GM10248 (cell line): ENCODE data around the gene BMPR1A.

Source experiments
- CTCF ChIA-PET: fragments of 300-600 bp; sonication (Branson Sonifier 250); formaldehyde crosslinking; extraction: SDS; loops from one replicate; lab custom pipeline; 2021; ENCODE audit warnings: antibody characterized with exemption; lab: Yijun Ruan, JAX
- POLR2A ChIA-PET: fragments of 350-650 bp; sonication (Branson Sonifier 250); formaldehyde crosslinking; extraction: SDS; loops from one replicate; lab custom pipeline; 2020; ENCODE audit warnings: antibody characterized with exemption; lab: Yijun Ruan, JAX
- DNase-seq: peaks from one replicate; pipeline ENCODE4 v3.0.0; 2012; ENCODE audit errors: extremely low spot score
- TF ChIP-seq, protein P1 (sequence below): IDR thresholded peaks from 2 replicates; pipeline ENCODE4 v1.5.1; 2012; ENCODE audit warnings: mild to moderate bottlenecking, low read depth; ENCODE audit errors: extremely low read depth, missing control alignments, control extremely low read depth

Gene BMPR1A

DNA sequence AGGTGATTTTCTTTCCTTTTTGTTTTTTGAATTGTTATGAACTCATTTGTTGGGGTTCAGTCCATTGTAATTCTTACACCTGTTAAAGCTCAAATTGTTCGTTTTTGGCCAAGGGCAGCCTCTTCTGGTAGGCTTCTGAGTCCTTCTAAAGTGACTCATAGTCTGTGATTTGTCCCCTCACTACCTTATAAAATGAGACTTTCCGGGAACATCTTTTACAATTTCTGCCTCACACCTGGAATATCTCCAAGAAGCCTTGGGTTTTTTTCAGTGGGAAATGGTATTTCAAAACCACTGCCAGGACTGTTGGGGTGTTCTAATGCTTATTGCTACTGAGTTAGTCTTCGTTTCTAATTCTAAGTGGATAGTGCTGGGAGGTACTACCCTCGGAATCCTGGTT is 56.7 kb downstream of the BMPR1A start:
- ChIA-PET POLR2A (no interaction called here), CTCF (no interaction called here)
- DNase-seq, result no peak
- TF ChIP-seq, protein P1, sequence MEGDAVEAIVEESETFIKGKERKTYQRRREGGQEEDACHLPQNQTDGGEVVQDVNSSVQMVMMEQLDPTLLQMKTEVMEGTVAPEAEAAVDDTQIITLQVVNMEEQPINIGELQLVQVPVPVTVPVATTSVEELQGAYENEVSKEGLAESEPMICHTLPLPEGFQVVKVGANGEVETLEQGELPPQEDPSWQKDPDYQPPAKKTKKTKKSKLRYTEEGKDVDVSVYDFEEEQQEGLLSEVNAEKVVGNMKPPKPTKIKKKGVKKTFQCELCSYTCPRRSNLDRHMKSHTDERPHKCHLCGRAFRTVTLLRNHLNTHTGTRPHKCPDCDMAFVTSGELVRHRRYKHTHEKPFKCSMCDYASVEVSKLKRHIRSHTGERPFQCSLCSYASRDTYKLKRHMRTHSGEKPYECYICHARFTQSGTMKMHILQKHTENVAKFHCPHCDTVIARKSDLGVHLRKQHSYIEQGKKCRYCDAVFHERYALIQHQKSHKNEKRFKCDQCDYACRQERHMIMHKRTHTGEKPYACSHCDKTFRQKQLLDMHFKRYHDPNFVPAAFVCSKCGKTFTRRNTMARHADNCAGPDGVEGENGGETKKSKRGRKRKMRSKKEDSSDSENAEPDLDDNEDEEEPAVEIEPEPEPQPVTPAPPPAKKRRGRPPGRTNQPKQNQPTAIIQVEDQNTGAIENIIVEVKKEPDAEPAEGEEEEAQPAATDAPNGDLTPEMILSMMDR, result no peak

DNA sequence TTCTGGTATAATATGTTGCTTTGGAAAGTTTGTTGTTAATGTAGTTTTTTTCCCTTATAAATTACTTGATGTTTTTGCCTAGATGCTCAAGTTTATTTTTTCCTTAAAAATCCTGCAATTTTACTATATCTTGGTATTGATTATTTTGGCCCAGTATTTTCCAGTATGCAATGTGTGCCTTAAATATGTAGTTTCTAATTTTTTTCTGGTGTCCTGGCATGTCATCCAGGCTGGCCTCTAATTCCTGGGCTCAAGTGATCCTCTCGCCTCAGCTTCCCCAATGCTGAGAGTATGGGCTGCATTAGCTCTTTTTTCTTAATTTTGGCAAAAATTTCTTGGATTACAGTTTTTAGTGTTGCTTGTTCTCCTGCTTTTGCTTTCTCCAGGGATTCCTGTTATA is 57.6 kb downstream of the BMPR1A start:
- CTCF ChIA-PET, result interaction anchor here (1.0 to 1.4 kb wide), 2 partner anchors 13 to 27 kb away, joined by 3 to 4 read pairs; no protein-coding TSS in a partner anchor
- POLR2A ChIA-PET, result no interaction called here
- TF ChIP-seq, protein P1, result no peak
- no peak for DNase-seq

DNA sequence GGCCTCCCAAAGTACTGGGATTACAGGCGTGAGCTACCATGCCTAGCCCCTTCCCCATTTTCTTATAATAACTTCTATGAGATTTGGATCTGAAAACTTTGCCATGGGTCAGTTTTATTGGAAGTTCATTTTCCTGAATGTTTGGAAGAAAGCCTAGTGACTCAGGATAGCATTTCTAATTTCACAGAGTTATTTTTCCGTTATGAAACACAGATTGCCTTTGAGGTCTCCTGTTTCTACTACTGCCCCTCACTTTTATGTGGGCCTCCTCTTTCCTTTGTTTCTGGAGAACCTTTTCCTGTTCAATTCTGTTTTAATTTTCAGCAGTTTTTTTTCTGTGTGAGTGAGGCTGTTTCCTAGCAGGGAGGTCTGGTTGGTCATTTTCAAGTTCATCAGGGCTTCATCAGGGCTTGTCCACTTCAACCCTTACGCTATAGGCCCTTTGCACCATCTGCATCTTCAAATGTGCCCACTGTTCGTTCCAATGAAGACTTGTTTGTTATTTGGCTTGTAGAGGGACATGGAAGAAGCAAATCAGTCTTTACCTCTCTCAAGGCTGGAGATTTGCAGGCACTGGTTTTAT is 58.7 kb downstream of the BMPR1A start:
- CTCF ChIA-PET, result interaction anchor here (1.0 to 1.4 kb wide), 2 partner anchors 14 to 26 kb away, joined by 3 to 4 read pairs; no protein-coding TSS in a partner anchor
- DNase-seq, result no peak
- TF ChIP-seq, protein P1, result no peak
- POLR2A ChIA-PET, result no interaction called here

DNA sequence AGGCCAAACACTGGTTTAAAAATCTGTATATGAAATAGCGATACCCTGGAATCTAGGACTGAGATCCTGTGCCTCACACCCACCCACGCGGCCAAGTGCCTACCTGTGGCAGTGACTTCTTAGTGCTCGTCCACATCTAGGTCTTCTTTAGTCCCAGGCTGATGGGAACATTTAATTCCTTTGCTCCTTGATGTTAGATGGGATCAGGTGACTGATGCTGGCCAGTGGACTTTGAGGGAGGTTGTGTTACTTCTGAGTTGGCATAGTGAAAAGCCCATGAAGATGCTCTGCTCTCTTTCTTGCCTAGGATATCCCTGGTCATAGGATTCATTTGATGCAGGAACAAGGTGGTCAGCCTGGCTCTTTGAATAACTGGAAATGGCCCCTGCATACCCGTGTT is 59.2 kb downstream of the BMPR1A start:
- DNase-seq, result no peak
- TF ChIP-seq, protein P1, result no peak
- CTCF ChIA-PET, result no interaction called here
- POLR2A ChIA-PET, result no interaction called here

DNA sequence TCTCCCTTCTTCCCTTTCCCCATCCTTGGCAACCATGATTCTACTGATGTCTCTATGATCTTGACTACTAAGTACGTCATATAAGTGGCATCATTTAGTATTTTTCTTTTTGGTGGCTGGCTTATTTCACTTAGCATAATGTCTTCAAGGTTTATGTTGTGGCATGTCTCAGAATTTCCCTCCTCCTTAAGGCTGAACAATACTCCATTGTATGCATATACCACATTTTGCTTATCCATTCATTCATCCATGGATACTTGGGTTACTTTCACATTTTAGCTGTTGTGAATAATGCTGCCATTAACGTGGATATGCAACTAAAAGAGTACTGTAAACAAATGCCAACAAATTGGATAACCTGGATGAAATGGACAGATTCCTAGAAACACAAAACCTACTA is 60.8 kb downstream of the BMPR1A start:
- TF ChIP-seq, protein P1, result no peak
- POLR2A ChIA-PET, result no interaction called here

DNA sequence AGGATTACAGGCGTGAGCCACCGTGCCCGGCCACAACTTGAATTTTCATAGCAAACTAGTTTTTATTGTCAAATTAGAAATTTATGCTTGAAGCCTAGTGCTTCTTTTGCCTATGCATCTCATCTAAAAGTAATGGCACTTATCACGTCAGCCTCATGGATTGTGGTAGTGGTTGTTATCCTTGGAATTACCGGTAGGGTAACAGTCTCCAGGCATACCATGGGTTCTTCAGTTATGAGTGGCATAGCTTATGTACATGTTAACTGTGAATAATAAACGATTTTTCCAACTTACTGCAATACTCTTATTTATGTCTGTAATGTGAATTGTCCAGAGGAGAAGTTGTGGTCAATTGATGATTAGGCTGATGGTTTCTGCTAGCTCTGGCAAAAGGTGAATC is 63.1 kb downstream of the BMPR1A start:
- ChIA-PET POLR2A (no interaction called here), CTCF (no interaction called here)
- no peak for DNase-seq
- TF ChIP-seq, protein P1, result no peak

More for the DNA sequence above, 60.8 kb downstream of the BMPR1A start:
- DNase-seq, result no peak
- CTCF ChIA-PET, result no interaction called here

DNA sequence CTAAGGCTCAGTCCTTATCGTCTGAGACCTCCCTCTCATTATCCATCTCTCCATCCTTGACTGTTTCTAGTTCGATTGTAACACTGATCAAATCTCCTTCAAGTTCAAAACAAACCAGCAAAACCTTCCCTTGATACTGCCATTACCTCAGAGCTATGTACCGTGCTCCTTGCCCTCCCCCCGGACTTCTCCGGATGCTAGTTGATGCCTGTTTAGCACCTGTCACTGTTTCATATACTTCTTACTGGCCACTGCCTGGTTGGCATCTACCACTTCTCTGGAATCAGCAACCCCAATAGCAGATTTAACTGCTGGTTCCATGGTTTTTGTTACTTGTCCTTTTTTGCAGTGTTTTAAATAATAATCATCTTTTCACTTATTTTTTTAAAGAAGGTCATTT is 64.1 kb downstream of the BMPR1A start:
- DNase-seq, result no peak
- POLR2A ChIA-PET, result no interaction called here
- TF ChIP-seq, protein P1, result no peak
- CTCF ChIA-PET, result interaction anchor here (1.0 to 1.6 kb wide), 3 partner anchors 10 to 19 kb away, joined by 3 to 5 read pairs (median 3); no protein-coding TSS in a partner anchor
